Activated B cell treated with CpG ODN at 0.5 μM for 24 hours (primary cell): ENCODE data around the gene CDX1. TPM values are rescaled to one million over a fixed set of nuclear protein-coding genes. Genes with fewer than 3 reads are reported as not detected.

Experiments
- ATAC-seq: fragments of 200-7000 bp; cut with Tn5 transposase; one replicate; pipeline ENCODE4 v1.10.0; 2021; ENCODE audit warnings: low read depth, mild to moderate bottlenecking, moderate library complexity
- CTCF ChIA-PET: fragments of 350-600 bp; sonication (Branson Sonifier 250); formaldehyde crosslinking; loops from one replicate; lab custom pipeline; 2021; ENCODE audit warnings: antibody characterized with exemption; lab: Charles Lee
- POLR2A ChIA-PET: fragments of 350-600 bp; sonication (Branson Sonifier 250); formaldehyde crosslinking; loops from one replicate; lab custom pipeline; 2021; ENCODE audit warnings: antibody characterized with exemption; lab: Charles Lee
- DNase-seq: peaks from one replicate; pipeline ENCODE4 v3.0.0; 2022
- H3K27ac Mint-ChIP-seq: one replicate; pipeline ENCODE4 v1.8.0; 2020; ENCODE audit warnings: mixed read lengths
- H3K27me3 Mint-ChIP-seq: one replicate; pipeline ENCODE4 v1.8.0; 2021; ENCODE audit warnings: mixed read lengths
- H3K36me3 Mint-ChIP-seq: one replicate; pipeline ENCODE4 v1.8.0; 2021; ENCODE audit warnings: low read depth, mixed read lengths
- H3K4me1 Mint-ChIP-seq: one replicate; pipeline ENCODE4 v1.8.0; 2021; ENCODE audit warnings: mixed read lengths
- H3K4me3 Mint-ChIP-seq: one replicate; pipeline ENCODE4 v1.8.0; 2020; ENCODE audit warnings: mild to moderate bottlenecking, mixed read lengths
- H3K9me3 Mint-ChIP-seq: one replicate; pipeline ENCODE4 v1.8.0; 2020; ENCODE audit warnings: mixed read lengths
- CTCF ChIP-seq: fragments of 200-600 bp; IDR thresholded peaks from one replicate; pipeline ENCODE4 v1.8.0; 2022; ENCODE audit warnings: antibody characterized with exemption, mild to moderate bottlenecking
- intact Hi-C: fragments of 100-400 bp; cut with micrococcal nuclease; formaldehyde crosslinking; loops from one replicate; pipeline ENCODE4 v1.15.1; 2024
- total RNA-seq: library from RNA; stranded (reverse); gene quantifications from 2 replicates; pipeline ENCODE4 v1.2.3, GENCODE V29; 2022

CDX1 gene
- total RNA-seq, 1 donor from 2014 or later = not detected

- no peak overlapping the region for H3K27ac Mint-ChIP-seq
- no peak for TF ChIP-seq CTCF
- intact Hi-C loops = no loop called here
- no peak for ATAC-seq
- DNase-seq = no peak
- H3K4me3 Mint-ChIP-seq = no peak overlapping the region
- ChIA-PET POLR2A (no interaction called here), CTCF (interaction anchor here (0.6 kb wide), 1 partner anchor 316 kb away, joined by 3 read pairs; no protein-coding TSS in a partner anchor)
- H3K9me3 Mint-ChIP-seq = no peaks in the 10 kb centered on the region
- H3K27me3 Mint-ChIP-seq = no peaks in the 10 kb centered on the region
- H3K4me1 Mint-ChIP-seq = no peaks in the 10 kb centered on the region
- no peaks in the 10 kb centered on the region for H3K36me3 Mint-ChIP-seq
Observed at GRCh38 chr5:150122536-150123481, 43.8 kb upstream of the CDX1 start.

- H3K4me1 Mint-ChIP-seq = no peaks in the 10 kb centered on the region
- ATAC-seq (no peak), DNase-seq (no peak)
- H3K27me3 Mint-ChIP-seq = no peaks in the 10 kb centered on the region
- H3K9me3 Mint-ChIP-seq = no peaks in the 10 kb centered on the region
- ChIA-PET POLR2A (no interaction called here), CTCF (interaction anchor here (0.6 kb wide), 1 partner anchor 315 kb away, joined by 3 read pairs; no protein-coding TSS in a partner anchor)
- H3K27ac Mint-ChIP-seq = no peak overlapping the region
- TF ChIP-seq CTCF = no peak
- intact Hi-C loops = no loop called here
- no peaks in the 10 kb centered on the region for H3K36me3 Mint-ChIP-seq
- no peak overlapping the region for H3K4me3 Mint-ChIP-seq
Observed at GRCh38 chr5:150123542-150123941, 43.0 kb upstream of the CDX1 start.

GRCh38 chr5:150124111-150124557 lies 42.4 kb upstream of the CDX1 start:
- no peak overlapping the region for H3K27ac Mint-ChIP-seq
- DNase-seq (no peak), ATAC-seq (no peak)
- ChIA-PET CTCF (no interaction called here), POLR2A (no interaction called here)
- H3K9me3 Mint-ChIP-seq = no peaks in the 10 kb centered on the region
- no peaks in the 10 kb centered on the region for H3K27me3 Mint-ChIP-seq
- no peak for TF ChIP-seq CTCF
- intact Hi-C loops = no loop called here
- H3K4me3 Mint-ChIP-seq = no peak overlapping the region
- no peaks in the 10 kb centered on the region for H3K36me3 Mint-ChIP-seq
- no peaks in the 10 kb centered on the region for H3K4me1 Mint-ChIP-seq

GRCh38 chr5:150124596-150124995 lies 42.0 kb upstream of the CDX1 start:
- no peaks in the 10 kb centered on the region for H3K9me3 Mint-ChIP-seq
- ATAC-seq (no peak), DNase-seq (no peak)
- no peaks in the 10 kb centered on the region for H3K4me1 Mint-ChIP-seq
- H3K27me3 Mint-ChIP-seq = no peaks in the 10 kb centered on the region
- H3K4me3 Mint-ChIP-seq = no peak overlapping the region
- intact Hi-C loops = no loop called here
- ChIA-PET POLR2A (no interaction called here), CTCF (no interaction called here)
- no peak overlapping the region for H3K27ac Mint-ChIP-seq
- TF ChIP-seq CTCF = no peak
- H3K36me3 Mint-ChIP-seq = no peaks in the 10 kb centered on the region

- no peak overlapping the region for H3K27ac Mint-ChIP-seq
- intact Hi-C loops = no loop called here
- H3K9me3 Mint-ChIP-seq = no peaks in the 10 kb centered on the region
- TF ChIP-seq CTCF = no peak
- H3K4me1 Mint-ChIP-seq = no peaks in the 10 kb centered on the region
- DNase-seq = no peak
- no peaks in the 10 kb centered on the region for H3K27me3 Mint-ChIP-seq
- POLR2A ChIA-PET = no interaction called here
- CTCF ChIA-PET = no interaction called here
- no peak overlapping the region for H3K4me3 Mint-ChIP-seq
- H3K36me3 Mint-ChIP-seq = no peaks in the 10 kb centered on the region
- no peak for ATAC-seq
Observed at GRCh38 chr5:150125334-150125733, 41.2 kb upstream of the CDX1 start.
